Smooth muscle cell (in vitro differentiated cells): ENCODE measurements around the gene KIF5A. TPM values are rescaled to one million over a fixed set of nuclear protein-coding genes. Genes with fewer than 3 reads are reported as not detected.

Experiments
- DNase-seq: peaks from one replicate; lab custom pipeline; 2025; ENCODE audit not compliant: unreplicated experiment; lab: John Stamatoyannopoulos, UW
- H2AFZ ChIP-seq: fragments of 200-600 bp; sonication (generic); 2 replicates; pipeline ENCODE4 v1.6.0; 2016; ENCODE audit warnings: antibody characterized with exemption, low read depth, mild to moderate bottlenecking
- H3F3A ChIP-seq: fragments of 200-600 bp; sonication (generic); 2 replicates; pipeline ENCODE4 v1.6.0; 2017; ENCODE audit warnings: antibody characterized with exemption, low read depth
- H3K27ac ChIP-seq: fragments of 200-600 bp; sonication (generic); 2 replicates; pipeline ENCODE4 v1.5.1; 2016; ENCODE audit warnings: low read depth, mild to moderate bottlenecking
- H3K27me3 ChIP-seq: fragments of 200-600 bp; sonication (generic); 2 replicates; pipeline ENCODE4 v1.6.1; 2016; ENCODE audit warnings: low read depth, mild to moderate bottlenecking
- H3K36me3 ChIP-seq: fragments of 200-600 bp; sonication (generic); 2 replicates; pipeline ENCODE4 v1.5.1; 2016; ENCODE audit warnings: low read depth
- H3K4me1 ChIP-seq: fragments of 200-600 bp; sonication (generic); 2 replicates; pipeline ENCODE4 v1.5.1; 2016; ENCODE audit warnings: low read depth
- H3K4me2 ChIP-seq: fragments of 200-600 bp; sonication (generic); 2 replicates; pipeline ENCODE4 v1.6.0; 2016; ENCODE audit warnings: mild to moderate bottlenecking
- H3K4me3 ChIP-seq: fragments of 200-600 bp; sonication (generic); 2 replicates; pipeline ENCODE4 v1.5.1; 2016; ENCODE audit warnings: mild to moderate bottlenecking
- H3K79me2 ChIP-seq: fragments of 200-600 bp; sonication (generic); 2 replicates; pipeline ENCODE4 v1.6.0; 2016; ENCODE audit warnings: low read depth, mild to moderate bottlenecking
- H3K9ac ChIP-seq: fragments of 200-600 bp; sonication (generic); 2 replicates; pipeline ENCODE4 v1.6.0; 2016; ENCODE audit warnings: low read depth
- H3K9me3 ChIP-seq: fragments of 200-600 bp; sonication (generic); replicated peaks from 2 replicates; pipeline ENCODE4 v1.5.1; 2016; ENCODE audit warnings: low read depth
- H4K20me1 ChIP-seq: fragments of 200-600 bp; sonication (generic); 2 replicates; pipeline ENCODE4 v1.6.0; 2016; ENCODE audit warnings: low read depth
- CTCF ChIP-seq: fragments of 200-600 bp; sonication (generic); IDR thresholded peaks from 2 replicates; pipeline ENCODE4 v1.5.1; 2017; ENCODE audit warnings: borderline replicate concordance, mild to moderate bottlenecking, antibody characterized with exemption; ENCODE audit not compliant: insufficient read depth, poor library complexity, severe bottlenecking
- WGBS: methylation state at CpG from one replicate; pipeline ENCODE4 v1.1.7; 2016; ENCODE audit warnings: low lambda C conversion rate; 5-methylcytosine and 5-hydroxymethylcytosine counted together
- polyA plus RNA-seq: library from polyadenylated mRNA; unstranded; fragments of >200 nt; fragmentation: Nextera tagmentation; extraction: Ambion mirVana; gene quantifications from 2 replicates; pipeline ENCODE4 v1.2.1, GENCODE V29; 2016
- total RNA-seq: library from RNA; depleted of rRNA; stranded (reverse); fragments of >200 nt; gene quantifications from 2 replicates; pipeline ENCODE4 v1.2.3, GENCODE V29; 2014

Gene KIF5A
- total and polyA plus RNA-seq, 2 experiments from 2014 or later, result 0.34 to 2.8 TPM

DNA sequence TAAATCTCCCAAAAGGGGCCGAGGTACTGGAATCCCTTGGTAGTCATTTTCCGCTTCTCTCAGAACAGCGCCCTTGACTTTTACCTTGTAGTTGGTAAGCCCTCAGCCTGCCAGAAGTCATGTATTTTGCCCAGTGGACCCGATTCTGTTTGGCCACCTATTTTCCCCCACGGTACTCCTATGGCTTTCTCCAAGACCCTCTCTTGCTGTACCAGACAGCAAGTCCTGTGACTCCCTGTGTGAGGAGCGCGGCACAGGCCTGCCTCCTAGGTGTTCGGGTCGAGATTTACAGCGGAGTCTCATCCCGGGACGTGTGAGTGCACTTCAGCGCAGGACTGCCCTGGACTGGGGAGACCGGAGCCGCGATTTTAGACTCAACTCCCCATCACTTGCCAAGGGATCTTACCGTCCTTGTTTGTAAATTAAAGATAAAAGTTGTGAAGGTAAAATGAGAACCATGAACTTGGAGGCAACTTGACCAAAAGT, 28.3 kb upstream of the KIF5A start:
- no peak for TF ChIP-seq CTCF
- peak overlapping the region; percentile 44 for H2AFZ ChIP-seq
- DNase-seq, result peak; percentile 35
- H3K36me3 ChIP-seq, result no peaks in the 10 kb centered on the region
- 24% methylated on average over 17 of the region's 17 CpGs for WGBS
- no peaks in the 10 kb centered on the region for H3K9me3 ChIP-seq
- peaks cover 61% of the 10 kb centered on the region for H4K20me1 ChIP-seq
- H3K4me2 ChIP-seq, result peak overlapping the region; percentile 92
- H3K9ac ChIP-seq, result peak overlapping the region; percentile 91
- H3K27ac ChIP-seq, result peak overlapping the region; percentile 97
- H3K79me2 ChIP-seq, result peaks cover 50% of the 10 kb centered on the region
- H3K4me3 ChIP-seq, result peak overlapping the region; percentile 97
- H3F3A ChIP-seq, result peaks cover 55% of the 10 kb centered on the region
- no peaks in the 10 kb centered on the region for H3K27me3 ChIP-seq
- H3K4me1 ChIP-seq, result peaks cover 34% of the 10 kb centered on the region

GRCh38 chr12:57522011-57522886, 27.6 kb upstream of the KIF5A start, which contains the start of gene MBD6:
Gene MBD6, plus strand, starts transcription at chr12:57522824. Its CDS starts 1,480 bp downstream, at chr12:57524304.
- H3K36me3 ChIP-seq, result no peaks in the 10 kb centered on the region
- no peaks in the 10 kb centered on the region for H3K9me3 ChIP-seq
- H3K79me2 ChIP-seq, result peaks cover 50% of the 10 kb centered on the region
- H4K20me1 ChIP-seq, result peaks cover 60% of the 10 kb centered on the region
- no peak for TF ChIP-seq CTCF
- peaks cover 48% of the 10 kb centered on the region for H3F3A ChIP-seq
- DNase-seq, result peak; percentile 98
- peak within 1 kb of the TSS; percentile 91 for H3K9ac ChIP-seq
- H3K27ac ChIP-seq, result peak within 1 kb of the TSS; percentile 97
- H3K4me2 ChIP-seq, result peak within 1 kb of the TSS; percentile 92
- no peaks in the 10 kb centered on the region for H3K27me3 ChIP-seq
- peaks cover 34% of the 10 kb centered on the region for H3K4me1 ChIP-seq
- under 1% methylated on average over 42 of the region's 57 CpGs for WGBS
- peak within 1 kb of the TSS; percentile 44 for H2AFZ ChIP-seq
- H3K4me3 ChIP-seq, result peak within 1 kb of the TSS; percentile 97

- peaks cover 46% of the 10 kb centered on the region for H3K79me2 ChIP-seq
- no peaks in the 10 kb centered on the region for H3K9me3 ChIP-seq
- H3K4me2 ChIP-seq, result peak overlapping the region; percentile 92
- H3F3A ChIP-seq, result peaks cover 39% of the 10 kb centered on the region
- peak; percentile 64 for DNase-seq
- H3K9ac ChIP-seq, result peak overlapping the region; percentile 81
- peaks cover 51% of the 10 kb centered on the region for H4K20me1 ChIP-seq
- H3K27ac ChIP-seq, result peak overlapping the region; percentile 97
- H3K27me3 ChIP-seq, result no peaks in the 10 kb centered on the region
- H3K4me3 ChIP-seq, result peak overlapping the region; percentile 97
- H3K36me3 ChIP-seq, result no peaks in the 10 kb centered on the region
- no peak overlapping the region for H2AFZ ChIP-seq
- 2% methylated on average over 15 of the region's 38 CpGs for WGBS
- peaks cover 34% of the 10 kb centered on the region for H3K4me1 ChIP-seq
- TF ChIP-seq CTCF, result no peak
Observed at GRCh38 chr12:57522887-57523705, 26.7 kb upstream of the KIF5A start.
